GM12872 (cell line): ENCODE data around the gene CATSPERD.

Source experiments
- CTCF ChIP-seq: IDR thresholded peaks from 3 replicates; pipeline ENCODE4 v1.5.1; 2011; ENCODE audit warnings: low read depth, mild to moderate bottlenecking, low read length, moderate library complexity; ENCODE audit not compliant: insufficient read depth

CATSPERD gene

GRCh38 chr19:5711713-5712161 is 8.7 kb upstream of the CATSPERD start:
- no peak for TF ChIP-seq CTCF

GRCh38 chr19:5713228-5713627 is 7.2 kb upstream of the CATSPERD start:
- no peak for TF ChIP-seq CTCF

- no peak for TF ChIP-seq CTCF
Observed at GRCh38 chr19:5714816-5715215, 5.6 kb upstream of the CATSPERD start.

- no peak for TF ChIP-seq CTCF
Observed at GRCh38 chr19:5717215-5717935, 3.1 kb upstream of the CATSPERD start.

- no peak for TF ChIP-seq CTCF
Observed at GRCh38 chr19:5718037-5718578, 2.3 kb upstream of the CATSPERD start.

- no peak for TF ChIP-seq CTCF
Observed at GRCh38 chr19:5718579-5719273, 1.7 kb upstream of the CATSPERD start.

GRCh38 chr19:5719274-5719960 is 1.0 kb upstream of the CATSPERD start:
- TF ChIP-seq CTCF: no peak
